GM19467 (cell line): ENCODE data around the gene ADSS1.

Experiments used
- ATAC-seq: cut with Tn5 transposase; IDR thresholded peaks from one replicate; pipeline ENCODE4 v1.9.1; 2021; ENCODE audit warnings: mild to moderate bottlenecking, moderate library complexity; ENCODE audit not compliant: unreplicated experiment

The ADSS1 gene

GRCh38 chr14:104697892-104698583 is 26.0 kb upstream of the ADSS1 start:
- no peak for ATAC-seq

GRCh38 chr14:104698688-104699425 is 25.2 kb upstream of the ADSS1 start:
- ATAC-seq: no peak

DNA sequence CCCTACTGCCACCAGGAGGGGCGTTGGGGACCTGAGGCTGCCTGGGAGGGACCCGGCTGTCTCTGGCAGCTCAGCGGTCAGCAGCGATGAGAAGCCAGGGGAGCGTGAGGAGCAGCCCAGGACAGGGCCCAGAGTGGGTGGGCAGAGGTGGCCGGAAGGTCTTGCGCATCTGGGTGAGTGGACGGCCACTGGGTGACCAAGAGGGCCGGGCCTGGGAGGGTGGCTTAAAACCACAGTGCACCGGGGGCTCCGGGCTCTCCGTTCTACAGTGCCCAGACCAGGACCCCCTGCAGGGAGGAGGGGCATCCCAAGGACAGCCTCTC is 24.6 kb upstream of the ADSS1 start:
- no peak for ATAC-seq

GRCh38 chr14:104700225-104700651 is 23.8 kb upstream of the ADSS1 start:
- no peak for ATAC-seq

DNA sequence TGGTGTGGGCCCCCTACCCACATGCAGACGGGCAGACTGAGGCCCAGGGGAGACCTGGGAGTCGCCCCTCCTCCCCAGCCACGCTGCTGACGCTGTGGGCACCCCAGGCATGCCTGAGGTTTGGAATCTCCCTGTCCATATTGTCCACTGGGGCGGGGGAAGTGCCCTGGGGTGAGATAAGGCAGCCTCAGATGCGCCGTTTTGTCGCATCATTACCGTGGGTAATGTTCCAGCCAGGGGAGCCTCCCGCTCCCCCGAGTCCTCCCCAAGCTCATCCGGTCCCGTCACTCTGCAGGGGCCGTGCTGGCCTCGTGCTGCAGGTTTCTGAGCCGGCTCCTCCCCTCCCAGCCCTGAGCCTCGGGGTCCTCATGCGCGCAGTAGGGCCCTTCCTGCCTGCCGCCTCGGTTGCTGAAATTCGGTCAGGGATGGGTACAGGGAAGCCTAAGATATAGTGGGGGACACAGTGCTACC is 23.2 kb upstream of the ADSS1 start:
- no peak for ATAC-seq

DNA sequence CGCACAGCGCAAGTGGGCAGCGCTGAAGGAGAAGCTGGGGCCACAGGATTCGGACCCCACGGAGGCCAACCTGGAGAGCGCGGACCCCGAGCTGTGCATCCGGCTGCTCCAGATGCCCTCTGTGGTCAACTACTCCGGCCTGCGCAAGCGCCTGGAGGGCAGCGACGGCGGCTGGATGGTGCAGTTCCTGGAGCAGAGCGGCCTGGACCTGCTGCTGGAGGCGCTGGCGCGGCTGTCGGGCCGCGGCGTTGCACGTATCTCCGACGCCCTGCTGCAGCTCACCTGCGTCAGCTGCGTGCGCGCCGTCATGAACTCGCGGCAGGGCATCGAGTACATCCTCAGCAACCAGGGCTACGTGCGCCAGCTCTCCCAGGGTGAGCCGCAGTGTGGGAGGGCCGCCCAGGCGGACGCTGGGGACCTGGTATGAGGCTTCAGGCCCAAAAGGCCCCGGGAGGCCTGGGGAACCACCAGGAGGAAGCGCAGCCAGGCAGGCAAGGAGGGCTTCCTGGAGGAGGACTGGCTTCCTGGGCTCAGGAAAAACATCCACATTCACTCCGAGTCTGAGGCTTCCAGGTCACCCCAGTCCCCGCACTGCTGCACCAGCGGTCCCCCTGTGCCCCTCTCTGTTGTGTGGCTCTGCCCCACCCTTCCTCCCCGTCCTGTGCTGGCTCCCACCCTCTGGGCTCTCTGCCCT is 22.5 kb upstream of the ADSS1 start:
- no peak for ATAC-seq

DNA sequence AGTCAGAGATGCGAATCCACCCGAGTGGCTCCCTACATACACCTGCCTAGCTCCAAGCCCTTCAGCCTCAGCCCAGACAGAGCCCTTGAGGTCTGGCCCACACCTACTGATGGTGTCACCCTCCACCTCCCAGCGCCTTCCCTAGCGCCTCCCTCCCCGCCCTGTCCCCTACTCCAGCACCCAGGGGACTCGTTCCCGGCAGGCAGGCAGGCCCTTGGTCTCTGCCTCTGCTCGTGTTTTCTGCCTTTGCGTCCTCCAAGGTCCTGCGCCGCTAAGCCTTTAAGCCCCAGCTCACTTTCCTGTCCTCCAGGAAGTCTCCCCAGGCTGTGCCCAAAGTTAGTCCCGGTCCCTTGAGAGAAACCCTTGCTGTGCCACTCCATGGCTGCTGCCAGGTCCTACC is 21.9 kb upstream of the ADSS1 start:
- no peak for ATAC-seq

DNA sequence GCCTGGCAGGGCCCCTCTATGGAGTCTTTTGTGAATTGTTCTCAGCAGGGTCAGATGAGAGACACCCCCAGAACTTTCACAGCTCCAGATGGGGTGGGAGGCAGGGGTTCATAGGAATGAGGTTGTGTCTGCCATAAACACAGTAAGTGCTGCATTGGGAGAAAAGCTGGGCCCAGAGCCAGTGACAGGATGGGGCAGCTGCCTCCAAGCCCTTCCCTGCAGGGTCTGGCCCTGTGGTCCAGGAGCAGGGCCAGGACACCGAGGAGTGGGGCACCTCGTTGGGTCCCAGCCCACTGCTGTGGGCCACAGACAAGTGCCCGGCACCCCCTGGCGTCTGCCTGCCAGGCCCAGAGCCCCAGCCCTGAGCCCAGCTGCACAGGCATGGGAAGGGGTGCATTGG is 21.4 kb upstream of the ADSS1 start:
- no peak for ATAC-seq

DNA sequence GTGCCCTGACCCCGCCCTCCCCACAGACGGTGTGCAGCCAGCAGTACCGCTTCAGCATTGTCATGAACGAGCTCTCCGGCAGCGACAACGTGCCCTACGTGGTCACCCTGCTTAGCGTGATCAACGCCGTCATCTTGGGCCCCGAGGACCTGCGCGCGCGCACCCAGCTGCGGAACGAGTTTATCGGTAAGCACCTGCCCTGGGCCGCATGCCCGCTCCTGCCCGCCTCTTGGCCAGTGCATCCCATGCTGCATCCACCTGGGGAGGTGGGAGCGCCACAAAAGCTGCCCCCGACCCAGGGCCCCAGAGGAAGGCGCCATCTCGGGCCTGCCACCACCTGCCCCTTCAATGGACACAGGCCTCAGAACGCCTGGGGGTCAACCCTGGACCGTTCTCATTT is 20.8 kb upstream of the ADSS1 start:
- no peak for ATAC-seq

DNA sequence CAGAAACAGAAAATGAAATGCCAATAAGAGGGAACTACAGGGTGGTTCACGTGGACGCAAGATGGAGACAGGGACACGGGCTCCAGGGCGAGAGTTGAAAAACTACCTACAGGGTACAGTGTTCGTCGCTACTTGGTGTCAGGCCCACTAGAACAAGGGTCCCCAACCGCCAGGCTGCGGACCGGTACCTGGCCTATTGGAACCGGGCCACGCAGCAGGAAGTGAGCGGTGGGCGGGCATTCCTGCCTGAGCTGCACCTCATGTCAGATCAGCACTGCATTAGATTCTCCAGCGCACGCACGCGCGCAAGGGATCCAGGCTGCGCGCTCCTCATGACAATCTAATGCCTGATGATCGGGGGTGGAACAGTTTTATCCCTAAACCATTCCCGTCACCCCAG is 19.8 kb upstream of the ADSS1 start:
- ATAC-seq: no peak

GRCh38 chr14:104705340-104706047 is 18.5 kb upstream of the ADSS1 start:
- ATAC-seq: no peak

DNA sequence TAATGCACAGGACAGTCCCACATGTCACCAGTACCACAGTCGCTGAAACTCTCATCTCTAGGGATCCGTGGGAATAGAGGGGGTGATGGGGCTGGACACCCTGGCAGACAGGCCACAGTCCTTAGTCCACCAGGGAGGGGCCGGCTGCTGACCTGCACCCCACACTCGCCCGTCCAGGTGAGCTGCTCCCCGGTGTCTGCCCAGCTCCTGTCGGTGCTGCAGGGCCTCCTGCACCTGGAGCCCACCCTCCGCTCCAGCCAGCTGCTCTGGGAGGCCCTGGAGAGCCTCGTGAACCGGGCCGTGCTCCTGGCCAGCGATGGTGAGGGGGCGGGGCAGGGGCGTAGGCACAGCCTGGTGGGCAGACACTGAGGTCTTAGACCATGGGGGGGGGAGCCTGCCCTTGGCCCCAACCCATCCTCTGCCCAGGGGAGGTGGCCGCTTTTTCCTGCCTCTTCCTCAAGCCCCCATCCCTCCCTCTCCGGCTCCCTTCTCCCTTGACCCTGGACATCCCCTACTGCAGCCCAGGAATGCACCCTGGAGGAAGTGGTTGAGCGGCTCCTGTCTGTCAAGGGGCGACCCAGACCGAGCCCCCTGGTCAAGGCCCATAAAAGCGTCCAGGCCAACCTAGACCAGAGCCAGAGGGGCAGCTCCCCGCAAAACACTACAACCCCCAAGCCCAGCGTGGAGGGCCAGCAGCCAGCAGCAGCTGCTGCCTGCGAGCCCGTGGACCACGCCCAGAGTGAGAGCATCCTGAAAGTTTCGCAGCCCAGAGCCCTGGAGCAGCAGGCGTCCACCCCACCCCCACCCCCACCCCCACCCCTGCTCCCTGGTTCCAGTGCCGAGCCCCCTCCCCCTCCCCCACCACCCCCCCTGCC is 17.1 kb upstream of the ADSS1 start:
- no peak for ATAC-seq

DNA sequence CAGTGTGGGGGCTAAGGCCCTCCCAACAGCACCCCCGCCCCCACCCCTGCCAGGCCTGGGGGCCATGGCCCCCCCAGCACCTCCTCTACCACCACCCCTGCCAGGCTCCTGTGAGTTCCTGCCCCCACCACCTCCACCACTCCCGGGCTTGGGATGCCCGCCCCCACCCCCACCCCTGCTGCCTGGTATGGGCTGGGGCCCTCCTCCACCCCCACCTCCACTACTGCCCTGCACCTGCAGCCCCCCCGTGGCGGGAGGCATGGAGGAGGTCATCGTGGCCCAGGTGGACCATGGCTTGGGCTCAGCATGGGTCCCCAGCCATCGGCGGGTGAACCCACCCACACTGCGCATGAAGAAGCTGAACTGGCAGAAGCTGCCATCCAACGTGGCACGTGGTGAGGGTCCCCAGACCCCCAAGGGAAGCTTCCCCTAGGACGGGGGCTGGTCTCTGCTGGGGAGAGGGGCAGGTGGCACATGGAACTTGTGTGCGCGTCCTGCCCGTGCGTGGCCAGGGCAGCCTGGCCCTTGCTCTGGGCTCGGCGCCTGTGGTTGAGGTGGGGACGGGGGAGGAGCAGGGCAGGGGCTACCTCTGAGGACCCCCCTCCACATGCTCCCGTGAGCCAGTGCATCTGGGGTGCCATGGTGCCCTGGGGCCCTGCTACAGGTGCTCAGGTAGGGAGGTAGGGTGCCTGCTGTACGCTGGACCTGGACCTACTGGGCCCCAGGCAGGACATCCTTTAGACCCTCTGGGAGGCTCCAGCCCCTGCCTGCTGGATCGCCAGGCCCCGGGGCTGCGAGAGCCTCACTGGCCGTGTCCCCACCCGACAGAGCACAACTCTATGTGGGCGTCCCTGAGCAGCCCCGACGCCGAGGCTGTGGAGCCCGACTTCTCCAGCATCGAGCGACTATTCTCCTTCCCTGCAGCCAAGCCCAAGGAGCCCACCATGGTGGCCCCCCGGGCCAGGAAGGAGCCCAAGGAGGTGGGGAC is 16.1 kb upstream of the ADSS1 start:
- ATAC-seq: no peak

GRCh38 chr14:104708606-104709268 is 15.3 kb upstream of the ADSS1 start:
- no peak for ATAC-seq

DNA sequence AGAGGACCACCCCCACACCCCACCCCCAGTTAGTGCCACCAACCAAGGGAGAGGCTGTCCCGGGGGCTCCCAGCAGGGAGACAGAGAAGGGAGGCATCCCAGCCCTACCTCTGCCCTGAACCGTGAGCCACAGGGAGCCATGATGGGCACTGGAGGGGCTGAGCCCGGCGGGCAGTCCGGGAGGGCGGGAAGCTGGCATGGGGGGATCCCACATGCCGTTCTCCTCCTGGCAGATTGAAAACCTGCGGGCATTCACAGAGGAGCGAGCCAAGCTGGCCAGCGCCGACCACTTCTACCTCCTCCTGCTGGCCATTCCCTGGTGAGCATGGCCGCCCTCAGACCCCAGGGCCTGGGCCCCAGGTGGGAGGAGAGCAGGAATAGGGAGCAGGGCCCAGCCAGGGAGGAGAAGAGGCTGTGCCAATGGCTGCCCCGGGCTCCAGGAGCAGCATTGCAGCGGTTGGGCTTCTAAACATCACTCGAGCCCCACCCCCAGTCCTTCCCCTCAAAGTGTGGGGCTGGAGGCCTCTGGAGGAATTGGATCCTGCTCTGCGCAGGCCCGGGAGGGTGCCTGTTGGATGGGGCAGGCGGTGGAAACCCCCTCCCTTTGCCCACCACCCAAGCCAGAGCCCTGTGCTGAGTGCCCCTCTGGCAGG is 14.5 kb upstream of the ADSS1 start:
- ATAC-seq: no peak

DNA sequence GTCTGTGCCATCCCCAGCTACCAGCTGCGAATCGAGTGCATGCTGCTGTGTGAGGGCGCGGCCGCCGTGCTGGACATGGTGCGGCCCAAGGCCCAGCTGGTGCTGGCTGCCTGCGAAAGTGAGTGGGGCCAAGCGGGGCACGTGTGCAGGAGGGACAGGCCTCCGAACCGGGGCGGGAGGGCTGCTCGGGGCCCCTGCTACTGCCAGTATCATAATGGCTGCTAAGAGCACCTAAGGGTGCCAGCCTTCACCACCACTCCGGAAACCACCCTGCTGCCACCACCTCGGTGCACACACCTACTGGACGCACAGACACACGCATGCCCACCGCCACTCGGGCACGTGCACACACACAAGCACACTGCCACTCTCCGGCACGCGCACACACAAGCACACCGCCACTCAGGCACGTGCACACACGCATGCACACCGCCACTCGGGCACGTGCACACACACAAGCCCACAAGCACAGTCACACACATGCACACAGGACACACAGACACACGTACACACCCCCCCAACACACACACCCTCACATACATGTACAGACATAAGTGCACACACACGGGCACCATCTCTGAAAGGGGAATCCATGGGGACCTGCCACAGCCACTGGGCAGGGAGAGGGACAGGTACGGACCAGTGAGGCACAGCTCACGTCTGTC is 13.8 kb upstream of the ADSS1 start:
- ATAC-seq: no peak

DNA sequence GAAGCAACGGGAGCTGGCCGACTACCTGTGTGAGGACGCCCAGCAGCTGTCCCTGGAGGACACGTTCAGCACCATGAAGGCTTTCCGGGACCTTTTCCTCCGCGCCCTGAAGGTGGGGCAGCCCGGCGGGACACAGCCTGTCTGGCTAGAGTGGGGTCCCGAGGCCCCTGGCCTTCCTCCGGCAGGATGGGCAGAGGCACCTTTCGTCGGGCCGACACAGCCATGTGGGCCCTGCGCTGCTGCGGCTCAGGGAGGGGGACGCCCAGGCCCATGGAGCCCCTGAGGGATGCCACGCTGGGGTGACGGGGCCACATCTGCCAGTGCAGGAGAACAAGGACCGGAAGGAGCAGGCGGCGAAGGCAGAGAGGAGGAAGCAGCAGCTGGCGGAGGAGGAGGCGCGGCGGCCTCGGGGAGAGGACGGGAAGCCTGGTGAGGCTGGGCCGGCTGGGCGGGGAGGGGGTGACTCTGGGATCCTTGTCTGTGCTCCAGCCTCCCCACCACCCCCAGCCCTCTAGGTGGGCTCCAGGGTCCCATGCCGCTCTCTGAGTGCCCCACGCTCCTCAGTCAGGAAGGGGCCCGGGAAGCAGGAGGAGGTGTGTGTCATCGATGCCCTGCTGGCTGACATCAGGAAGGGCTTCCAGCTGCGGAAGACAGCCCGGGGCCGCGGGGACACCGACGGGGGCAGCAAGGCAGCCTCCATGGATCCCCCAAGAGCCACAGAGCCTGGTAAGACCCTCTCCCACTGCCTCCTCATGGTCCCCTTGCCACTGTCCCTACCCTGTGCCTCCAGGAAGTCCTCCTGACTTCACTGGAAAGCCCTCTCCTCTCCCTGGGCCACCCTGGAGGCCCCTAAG is 10.9 kb upstream of the ADSS1 start:
- no peak for ATAC-seq
